ENCODE data around the gene SLC45A2. TPM values are rescaled to one million over a fixed set of nuclear protein-coding genes. Genes with fewer than 3 reads are reported as not detected.

Gene SLC45A2
- total RNA-seq, 1 donor from 2014 or later = 1.3 TPM

DNA sequence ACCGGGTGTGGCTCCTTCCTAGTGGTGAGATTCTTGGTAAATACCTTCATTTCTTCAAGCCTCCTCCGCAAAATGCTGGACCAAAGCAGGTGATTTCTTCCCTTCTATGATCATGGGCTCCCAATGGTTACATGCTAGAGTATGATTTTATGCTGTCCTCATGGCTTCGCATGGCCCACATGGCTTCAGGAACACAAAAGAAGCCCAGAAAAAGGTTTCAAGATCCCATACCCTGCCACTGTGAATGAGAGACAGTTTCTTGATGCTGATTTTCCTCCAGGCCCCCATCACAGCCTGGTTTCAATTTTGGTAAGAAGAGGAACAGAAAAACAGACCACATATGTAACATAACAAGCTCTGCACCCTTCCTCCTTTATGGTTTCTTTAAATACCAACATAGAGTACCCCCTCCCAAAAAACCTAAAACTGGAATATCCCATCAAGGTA lies 50.7 kb downstream of the SLC45A2 start:
- H3K27me3 Mint-ChIP-seq (ENCODE audit: low read depth) = peaks cover 41% of the 10 kb centered on the region
- H3K4me3 Mint-ChIP-seq = no peak overlapping the region
- no peaks in the 10 kb centered on the region for H3K9me3 Mint-ChIP-seq
- no peak for DNase-seq (ENCODE audit: low read depth, low spot score)
- TF ChIP-seq, protein P1, sequence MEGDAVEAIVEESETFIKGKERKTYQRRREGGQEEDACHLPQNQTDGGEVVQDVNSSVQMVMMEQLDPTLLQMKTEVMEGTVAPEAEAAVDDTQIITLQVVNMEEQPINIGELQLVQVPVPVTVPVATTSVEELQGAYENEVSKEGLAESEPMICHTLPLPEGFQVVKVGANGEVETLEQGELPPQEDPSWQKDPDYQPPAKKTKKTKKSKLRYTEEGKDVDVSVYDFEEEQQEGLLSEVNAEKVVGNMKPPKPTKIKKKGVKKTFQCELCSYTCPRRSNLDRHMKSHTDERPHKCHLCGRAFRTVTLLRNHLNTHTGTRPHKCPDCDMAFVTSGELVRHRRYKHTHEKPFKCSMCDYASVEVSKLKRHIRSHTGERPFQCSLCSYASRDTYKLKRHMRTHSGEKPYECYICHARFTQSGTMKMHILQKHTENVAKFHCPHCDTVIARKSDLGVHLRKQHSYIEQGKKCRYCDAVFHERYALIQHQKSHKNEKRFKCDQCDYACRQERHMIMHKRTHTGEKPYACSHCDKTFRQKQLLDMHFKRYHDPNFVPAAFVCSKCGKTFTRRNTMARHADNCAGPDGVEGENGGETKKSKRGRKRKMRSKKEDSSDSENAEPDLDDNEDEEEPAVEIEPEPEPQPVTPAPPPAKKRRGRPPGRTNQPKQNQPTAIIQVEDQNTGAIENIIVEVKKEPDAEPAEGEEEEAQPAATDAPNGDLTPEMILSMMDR (conservative IDR thresholded peaks at IDR 0.05) = no peak
- peaks cover 10% of the 10 kb centered on the region for H3K4me1 Mint-ChIP-seq
- no peak overlapping the region for H3K27ac Mint-ChIP-seq (ENCODE audit: unreplicated experiment)
- no peaks in the 10 kb centered on the region for H3K36me3 Mint-ChIP-seq (ENCODE audit: low read depth)

GRCh38 chr5:33931136-33931535 lies 53.4 kb downstream of the SLC45A2 start:
- H3K27ac Mint-ChIP-seq (ENCODE audit: unreplicated experiment) = no peak overlapping the region
- peaks cover 15% of the 10 kb centered on the region for H3K4me1 Mint-ChIP-seq
- TF ChIP-seq, protein P1 (conservative IDR thresholded peaks at IDR 0.05) = no peak
- DNase-seq (ENCODE audit: low read depth, low spot score) = no peak
- H3K9me3 Mint-ChIP-seq = no peaks in the 10 kb centered on the region
- peaks cover 24% of the 10 kb centered on the region for H3K27me3 Mint-ChIP-seq (ENCODE audit: low read depth)
- no peak overlapping the region for H3K4me3 Mint-ChIP-seq
- no peaks in the 10 kb centered on the region for H3K36me3 Mint-ChIP-seq (ENCODE audit: low read depth)

GRCh38 chr5:33929925-33930690 lies 54.4 kb downstream of the SLC45A2 start:
- TF ChIP-seq, protein P1 (conservative IDR thresholded peaks at IDR 0.05) = no peak
- peaks cover 15% of the 10 kb centered on the region for H3K27me3 Mint-ChIP-seq (ENCODE audit: low read depth)
- no peaks in the 10 kb centered on the region for H3K9me3 Mint-ChIP-seq
- H3K36me3 Mint-ChIP-seq (ENCODE audit: low read depth) = no peaks in the 10 kb centered on the region
- no peak overlapping the region for H3K4me3 Mint-ChIP-seq
- no peak for DNase-seq (ENCODE audit: low read depth, low spot score)
- no peak overlapping the region for H3K27ac Mint-ChIP-seq (ENCODE audit: unreplicated experiment)
- H3K4me1 Mint-ChIP-seq = peaks cover 7% of the 10 kb centered on the region

DNA sequence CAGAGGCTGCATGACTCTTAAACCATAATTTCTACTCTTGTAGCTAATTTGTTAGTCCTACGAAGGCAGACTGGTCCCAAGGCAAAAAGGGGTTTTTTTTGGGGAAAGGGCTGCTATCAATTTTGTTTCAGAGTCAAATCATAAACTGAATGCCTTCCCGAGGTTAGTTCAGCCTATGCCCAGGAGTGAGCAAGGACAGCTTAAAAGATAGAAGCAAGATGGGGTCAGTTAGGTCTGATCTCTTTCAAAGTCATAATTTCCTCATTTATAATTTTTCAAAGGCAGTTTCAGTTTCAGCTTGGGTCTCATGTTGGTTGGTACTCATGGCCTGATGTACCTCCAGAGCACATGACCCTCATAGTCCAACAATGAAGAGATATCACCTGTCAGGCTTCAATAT lies 56.2 kb downstream of the SLC45A2 start:
- TF ChIP-seq, protein P1 (conservative IDR thresholded peaks at IDR 0.05) = no peak
- Mint-ChIP-seq H3K27me3 (ENCODE audit: low read depth) (peaks cover 5% of the 10 kb centered on the region), H3K4me3 (no peak overlapping the region), H3K27ac (ENCODE audit: unreplicated experiment) (no peak overlapping the region), H3K4me1 (peaks cover 7% of the 10 kb centered on the region), H3K36me3 (ENCODE audit: low read depth) (no peaks in the 10 kb centered on the region), H3K9me3 (no peaks in the 10 kb centered on the region)
- DNase-seq (ENCODE audit: low read depth, low spot score) = no peak

GRCh38 chr5:33927685-33928084 lies 56.8 kb downstream of the SLC45A2 start:
- TF ChIP-seq, protein P1 (conservative IDR thresholded peaks at IDR 0.05) = no peak
- H3K36me3 Mint-ChIP-seq (ENCODE audit: low read depth) = no peaks in the 10 kb centered on the region
- H3K27ac Mint-ChIP-seq (ENCODE audit: unreplicated experiment) = no peak overlapping the region
- DNase-seq (ENCODE audit: low read depth, low spot score) = no peak
- no peaks in the 10 kb centered on the region for H3K9me3 Mint-ChIP-seq
- H3K27me3 Mint-ChIP-seq (ENCODE audit: low read depth) = peaks cover 5% of the 10 kb centered on the region
- H3K4me3 Mint-ChIP-seq = no peak overlapping the region
- peaks cover 7% of the 10 kb centered on the region for H3K4me1 Mint-ChIP-seq

Measured in neural crest cell (in vitro differentiated cells).